GM12873 (cell line): Measurements from ENCODE around the gene BIRC6.

ENCODE experiments used
- CTCF ChIP-seq: IDR thresholded peaks from 2 replicates; pipeline ENCODE4 v1.5.1; 2012; ENCODE audit warnings: low read depth, mild to moderate bottlenecking, moderate library complexity, low read length, control low read depth; ENCODE audit not compliant: insufficient read depth; ENCODE audit errors: missing control alignments

BIRC6 gene

GRCh38 chr2:32446369-32446768 is 89.5 kb downstream of the BIRC6 start:
- no peak for TF ChIP-seq CTCF

GRCh38 chr2:32450851-32451250 is 94.0 kb downstream of the BIRC6 start:
- no peak for TF ChIP-seq CTCF

GRCh38 chr2:32452338-32453064 is 95.7 kb downstream of the BIRC6 start:
- TF ChIP-seq CTCF: no peak

- TF ChIP-seq CTCF: no peak
Measured at GRCh38 chr2:32453242-32454062, 96.6 kb downstream of the BIRC6 start.

GRCh38 chr2:32455816-32456215 is 99.0 kb downstream of the BIRC6 start:
- no peak for TF ChIP-seq CTCF

GRCh38 chr2:32456808-32457207 is 100.0 kb downstream of the BIRC6 start:
- TF ChIP-seq CTCF: no peak

- TF ChIP-seq CTCF: no peak
Measured at GRCh38 chr2:32457814-32458213, 101.0 kb downstream of the BIRC6 start.
